Head of caudate nucleus (tissue), 42 donors: ENCODE results near the gene ZP2.
A peak's percentile ranks its signal among the peaks of the same experiment; 100 is the strongest.
"Not testable (repeated sequence)": the region's sequence is repeated elsewhere in the genome, so short reads cannot be mapped to it uniquely, and the experiment has no call there.

Experiments
- DNase-seq, 42 donors: peaks; one replicate each; pipeline versions ENCODE4 v3.0.0 to v3.0.0-alpha.2; 2020 to 2021; ENCODE audit warnings: mixed read lengths in 7 of 42
- intact Hi-C: fragments of 100-400 bp; cut with DNase I; formaldehyde crosslinking; loops from one replicate; pipeline ENCODE4 v1.15.0; 2022

The ZP2 gene

GRCh38 chr16:21185659-21186325, 25.6 kb downstream of the ZP2 start:
- intact Hi-C loops, result loop anchor here (10.0 kb wide), 1 partner anchor 119 kb away; no protein-coding TSS in a partner anchor
- DNase-seq, result no peak

- intact Hi-C loops, result loop anchor here (10.0 kb wide), 1 partner anchor 120 kb away; no protein-coding TSS in a partner anchor
- DNase-seq, result no peak
Measured at GRCh38 chr16:21184834-21185233, 26.5 kb downstream of the ZP2 start.

DNA sequence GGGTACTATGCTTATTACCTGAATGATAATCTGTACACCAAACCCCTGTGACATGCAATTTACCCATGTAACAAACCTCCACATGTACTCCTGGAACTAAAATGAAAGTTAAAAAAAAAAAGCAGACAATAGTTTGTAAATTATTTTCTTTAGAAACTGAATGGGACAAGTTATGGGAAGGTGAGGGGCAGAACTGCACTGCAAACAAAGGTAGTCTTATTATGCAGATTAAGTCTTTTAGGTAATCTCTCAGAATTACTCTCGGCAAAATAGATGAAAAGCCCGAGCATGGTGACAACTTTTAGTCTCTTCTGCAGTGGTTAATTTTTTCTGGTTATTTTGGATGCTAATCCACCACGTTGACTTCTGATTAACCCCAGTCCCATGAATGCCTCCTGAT, 27.4 kb downstream of the ZP2 start:
- intact Hi-C loops, result loop anchor here (10.0 kb wide), 1 partner anchor 121 kb away; no protein-coding TSS in a partner anchor

DNA sequence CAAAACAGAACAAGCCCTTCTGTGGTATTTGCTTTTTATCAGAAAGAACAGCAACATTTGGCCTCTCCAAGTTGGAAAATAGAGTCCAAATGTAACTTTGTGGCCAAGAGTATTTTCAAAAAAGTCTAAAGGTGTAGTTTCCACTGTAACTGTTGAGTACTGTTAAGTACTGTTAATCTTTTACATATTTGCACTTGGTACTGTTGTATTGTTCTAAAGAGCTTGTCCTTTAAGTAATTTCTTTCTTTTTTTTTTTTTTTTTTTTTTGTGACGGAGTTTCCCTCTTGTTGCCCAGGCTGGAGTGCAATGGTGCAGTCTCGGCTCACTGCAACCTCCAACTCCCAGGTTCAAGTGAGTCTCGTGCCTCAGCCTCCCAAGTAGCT, 31.4 kb downstream of the ZP2 start:
- intact Hi-C loops, result loop anchor here (10.0 kb wide), 1 partner anchor 125 kb away; no protein-coding TSS in a partner anchor
- no peak for DNase-seq

More for the DNA sequence above, 27.4 kb downstream of the ZP2 start:
- no peak for DNase-seq

GRCh38 chr16:21179126-21179982, 32.0 kb downstream of the ZP2 start:
- intact Hi-C loops, result no loop called here

GRCh38 chr16:21175397-21175796, 36.0 kb downstream of the ZP2 start:
- intact Hi-C loops, result no loop called here

More at GRCh38 chr16:21179126-21179982, 32.0 kb downstream of the ZP2 start:
- no peak for DNase-seq

DNA sequence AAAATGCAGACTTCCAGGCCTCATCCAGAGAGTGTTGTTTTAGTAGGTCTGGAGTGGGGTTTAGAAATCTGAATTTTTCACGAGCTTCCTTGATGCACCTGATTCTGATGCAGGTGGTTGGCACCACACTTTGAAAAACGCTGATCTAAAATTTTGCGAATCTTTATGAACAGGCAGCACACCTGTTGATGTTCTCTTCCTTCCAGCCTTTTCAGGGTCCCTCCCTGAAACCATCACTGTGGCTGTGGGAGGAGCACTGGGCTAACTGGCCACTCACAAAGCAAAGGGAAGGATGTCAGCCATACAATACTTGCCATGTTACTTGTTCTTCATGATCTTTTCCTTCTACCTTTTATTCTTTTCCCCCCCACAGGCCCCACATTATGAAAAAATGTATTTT, 38.7 kb downstream of the ZP2 start:
- no peak for DNase-seq
- intact Hi-C loops, result no loop called here

More at GRCh38 chr16:21175397-21175796, 36.0 kb downstream of the ZP2 start:
- no peak for DNase-seq

DNA sequence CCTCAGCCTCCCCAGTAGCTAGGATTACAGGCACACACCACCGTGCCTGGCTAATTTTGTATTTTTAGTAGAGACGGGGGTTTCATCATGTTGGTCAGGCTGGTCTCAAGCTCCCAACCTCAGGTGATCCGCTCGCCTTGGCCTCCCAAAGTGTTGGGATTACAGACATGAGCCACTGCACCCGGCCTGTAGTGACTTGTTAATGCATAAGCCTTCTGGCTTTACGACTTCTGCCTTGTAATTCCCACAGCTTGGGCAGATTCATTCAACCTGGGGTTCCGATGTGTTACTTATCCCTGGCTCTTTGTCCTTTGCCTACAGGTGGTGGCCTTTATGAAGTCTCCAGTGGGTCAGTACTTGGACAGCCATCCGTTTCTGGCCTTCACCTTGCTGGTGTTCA, 41.3 kb downstream of the ZP2 start:
- intact Hi-C loops, DNase-seq: not testable (repeated sequence)

- intact Hi-C loops, result no loop called here
- no peak for DNase-seq
Measured at GRCh38 chr16:21169249-21169981, 42.0 kb downstream of the ZP2 start.

DNA sequence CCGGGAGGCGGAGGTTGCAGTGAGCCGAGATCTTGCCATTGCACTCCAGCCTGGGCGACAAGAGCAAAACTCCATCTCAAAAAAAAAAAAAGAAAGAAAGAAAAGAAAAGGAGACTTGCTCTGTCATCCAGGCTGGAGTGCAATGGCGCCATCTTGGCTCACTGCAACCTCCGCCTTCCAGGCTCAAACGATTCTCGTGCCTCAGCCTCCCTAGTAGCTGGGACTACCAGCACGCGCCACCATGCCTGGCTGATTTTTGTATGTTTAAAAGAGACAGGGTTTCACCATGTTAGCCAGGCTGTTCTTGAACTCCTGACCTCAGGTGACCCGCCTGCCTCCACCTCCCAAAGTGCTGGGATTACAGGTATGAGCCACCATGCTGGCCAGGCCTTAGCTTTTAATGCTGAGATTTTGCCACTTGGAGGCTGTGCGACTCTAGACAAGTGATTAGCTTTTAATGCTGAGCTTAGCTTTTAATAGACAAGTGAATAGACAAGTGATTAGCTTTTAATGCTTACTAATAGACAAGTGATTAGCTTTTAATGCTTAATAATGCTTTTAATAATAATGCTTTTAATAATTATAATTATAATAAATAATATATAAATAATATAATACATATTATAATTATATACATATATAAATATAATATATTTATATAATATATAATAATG, 43.3 kb downstream of the ZP2 start:
- intact Hi-C loops, result no loop called here
- no peak for DNase-seq

- DNase-seq, result no peak
- intact Hi-C loops, result no loop called here
Measured at GRCh38 chr16:21167360-21167759, 44.0 kb downstream of the ZP2 start.

GRCh38 chr16:21166561-21166961, 44.8 kb downstream of the ZP2 start:
- intact Hi-C loops, result no loop called here
- no peak for DNase-seq

DNA sequence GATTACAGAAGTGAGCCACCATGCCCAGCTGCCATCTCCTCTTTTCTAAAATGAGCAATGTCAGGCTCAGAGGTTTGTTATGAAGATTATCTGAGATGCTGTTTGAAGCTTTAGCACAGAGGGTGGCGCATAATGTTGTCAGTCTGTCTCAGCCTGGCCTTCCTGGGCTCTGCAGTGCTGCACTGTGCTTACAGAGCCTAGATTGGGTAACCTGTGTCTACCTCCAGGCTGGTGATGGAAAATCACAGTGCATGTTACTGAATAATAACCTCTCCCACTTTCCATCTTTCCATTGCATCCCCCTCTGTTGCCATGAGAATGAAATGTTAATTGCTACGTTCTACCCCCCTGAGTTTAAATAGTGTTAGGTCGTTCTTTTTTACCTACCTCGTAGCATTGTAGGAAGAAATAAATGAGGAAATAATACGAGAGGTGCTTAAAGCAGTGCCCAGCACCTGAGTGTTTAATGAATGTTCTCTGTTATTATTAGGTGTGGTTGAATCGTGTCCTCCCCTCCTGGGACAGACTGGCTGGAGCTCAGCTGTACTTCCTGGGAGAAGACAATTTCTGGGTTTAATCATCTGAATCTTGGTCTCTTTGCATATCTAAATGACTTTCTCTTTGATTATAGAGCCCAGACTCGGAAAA, 46.7 kb downstream of the ZP2 start:
- intact Hi-C loops, result no loop called here
- DNase-seq, result peak in 36 of 42 donors; percentile 10 to 83 (median 51)

- intact Hi-C loops, result no loop called here
- no peak for DNase-seq
Measured at GRCh38 chr16:21163576-21163975, 47.8 kb downstream of the ZP2 start.

GRCh38 chr16:21162661-21163151, 48.7 kb downstream of the ZP2 start:
- intact Hi-C loops, result no loop called here
- no peak for DNase-seq

DNA sequence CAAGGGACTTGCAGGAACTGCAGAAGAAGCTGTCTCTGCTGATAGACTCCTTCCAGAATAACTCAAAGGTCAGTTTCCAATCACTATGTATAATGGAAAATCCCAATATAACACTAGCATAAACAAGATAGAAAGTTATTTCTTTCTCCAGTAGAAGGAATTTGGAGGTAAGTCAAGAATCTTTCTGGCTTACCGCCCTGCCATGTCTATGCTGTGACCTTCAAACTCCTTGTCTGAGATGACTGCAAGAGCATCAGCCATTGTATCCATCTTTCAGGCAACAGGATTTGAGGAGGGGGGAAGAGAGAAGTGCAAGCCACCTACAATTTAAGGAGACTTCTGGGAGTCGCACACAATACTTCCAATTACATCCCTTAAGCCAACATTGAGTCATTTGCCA, 50.2 kb downstream of the ZP2 start:
- no peak for DNase-seq
- intact Hi-C loops, result no loop called here

DNA sequence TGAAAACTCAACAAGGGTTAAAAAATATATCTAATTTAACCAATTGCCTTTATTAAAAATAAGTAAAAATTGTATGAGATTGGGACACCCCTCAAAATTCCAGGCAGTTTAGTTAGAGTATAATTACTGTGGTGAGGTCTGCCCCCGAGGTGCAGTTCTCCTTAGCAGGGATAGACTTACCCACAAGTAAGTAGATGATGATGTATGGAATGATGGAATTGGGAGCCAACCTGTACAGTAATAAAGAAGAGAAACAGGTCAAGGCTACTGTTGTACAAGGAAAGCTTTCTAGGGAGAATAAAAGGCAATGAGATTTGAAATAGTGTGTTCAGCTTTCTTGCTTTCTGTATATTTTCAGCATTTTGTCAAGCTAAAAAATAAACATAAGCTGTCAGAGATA, 51.1 kb downstream of the ZP2 start:
- intact Hi-C loops, result no loop called here
- DNase-seq, result no peak

GRCh38 chr16:21159281-21159951, 52.0 kb downstream of the ZP2 start:
- DNase-seq, result peak in 26 of 42 donors; percentile 6 to 49 (median 21)
- intact Hi-C loops, result loop anchor here (10.0 kb wide), 1 partner anchor 145 kb away; no protein-coding TSS in a partner anchor
